K562 (cell line): Measurements from ENCODE around the gene OST4.

Experiments
- HDAC2 ChIP-seq: fragments of 450-650 bp; IDR thresholded peaks from 2 replicates; pipeline ENCODE4 v1.6.1; 2016; ENCODE audit warnings: mild to moderate bottlenecking
- POLR2AphosphoS5 ChIP-seq: IDR thresholded peaks from 2 replicates; pipeline ENCODE4 v1.6.1; 2011; ENCODE audit warnings: mild to moderate bottlenecking, low read depth, low read length, moderate library complexity; ENCODE audit not compliant: control insufficient read depth, insufficient read depth
- ZBTB49 ChIP-seq: sonication (generic); formaldehyde crosslinking; IDR thresholded peaks from 2 replicates; pipeline ENCODE4 v1.8.0; 2022; ENCODE audit warnings: missing genetic modification reagents, mild to moderate bottlenecking, borderline replicate concordance
- ZFX ChIP-seq: sonication (generic); formaldehyde crosslinking; IDR thresholded peaks from 2 replicates; pipeline ENCODE4 v1.8.0; 2022; ENCODE audit warnings: mild to moderate bottlenecking, missing genetic modification reagents, moderate library complexity

GRCh38 chr2:27099334-27099955, 28.0 kb upstream of the OST4 start:
- TF ChIP-seq ZBTB49 (no peak), HDAC2 (no peak), ZFX (no peak), POLR2AphosphoS5 (no peak)
